ENCODE measurements around the gene HDAC10.

HDAC10 gene

GRCh38 chr22:50204571-50204970 lies 46.5 kb downstream of the HDAC10 start:
- no peak for DNase-seq (ENCODE audit: low read depth in 2 of 2, low spot score in 1 of 2)

- no peak for DNase-seq (ENCODE audit: low read depth in 2 of 2, low spot score in 1 of 2)
Observed at GRCh38 chr22:50203288-50203687, 47.8 kb downstream of the HDAC10 start.

- DNase-seq (ENCODE audit: low read depth in 2 of 2, low spot score in 1 of 2) = no peak
Observed at GRCh38 chr22:50202130-50202666, 48.9 kb downstream of the HDAC10 start.

GRCh38 chr22:50201191-50202129 lies 49.6 kb downstream of the HDAC10 start:
- DNase-seq (ENCODE audit: low read depth in 2 of 2, low spot score in 1 of 2) = no peak

GRCh38 chr22:50200461-50201190 lies 50.4 kb downstream of the HDAC10 start, which contains the start of gene SELENOO:
Gene SELENOO (plus strand): TSS chr22:50201011. CDS start chr22:50201037, 26 bp downstream.
- DNase-seq (ENCODE audit: low read depth in 2 of 2, low spot score in 1 of 2) = peak; percentile 68 to 79

GRCh38 chr22:50199829-50200460 lies 51.1 kb downstream of the HDAC10 start:
- DNase-seq (ENCODE audit: low read depth in 2 of 2, low spot score in 1 of 2) = no peak

- DNase-seq (ENCODE audit: low read depth in 2 of 2, low spot score in 1 of 2) = no peak
Observed at GRCh38 chr22:50199251-50199721, 51.8 kb downstream of the HDAC10 start.

GRCh38 chr22:50198624-50199017 lies 52.4 kb downstream of the HDAC10 start:
- no peak for DNase-seq (ENCODE audit: low read depth in 2 of 2, low spot score in 1 of 2)

GRCh38 chr22:50197856-50198623 lies 53.0 kb downstream of the HDAC10 start:
- DNase-seq (ENCODE audit: low read depth in 2 of 2, low spot score in 1 of 2) = no peak

GRCh38 chr22:50197000-50197800 lies 53.9 kb downstream of the HDAC10 start:
- no peak for DNase-seq (ENCODE audit: low read depth in 2 of 2, low spot score in 1 of 2)

- no peak for DNase-seq (ENCODE audit: low read depth in 2 of 2, low spot score in 1 of 2)
Observed at GRCh38 chr22:50196256-50196655, 54.8 kb downstream of the HDAC10 start.

All from stimulated activated CD8-positive, alpha-beta memory T cell treated with anti-CD3 and anti-CD28 coated beads, Interleukin-4, amount 100 ng/mL, for 4 hours (primary cell).